Heart left ventricle (tissue), 13 donors: Measurements from ENCODE around the gene CEACAM8.

Source experiments
- POLR2A ChIP-seq, 2 donors: fragments of 450-650 bp; IDR thresholded peaks; one replicate each; pipeline ENCODE4 v1.6.1; 2017; ENCODE audit warnings: antibody characterized with exemption in 2 of 2, mild to moderate bottlenecking in 2 of 2, moderate library complexity in 2 of 2
- TF ChIP-seq, protein P1 (sequence below), 12 donors: fragments of 200-600 bp; sonication (generic) in 4 of 12; IDR thresholded peaks; one replicate each; pipeline versions ENCODE4 v1.5.0 to v1.8.0; 2018 to 2022; ENCODE audit warnings: antibody characterized with exemption in 12 of 12, mild to moderate bottlenecking in 5 of 12
- donor health status: ischemic (EF 13 %, LVEDD 7.1; RV severe dilation, severe dysfunction).
- donor health status: DM: no; HTN: yes; CAD: no.
- donor health status: DM: no; HTN: no; CAD: no.
- donor health status: ischemic (EF 25% LVEDD 6.9; RV normal size, moderate dysfunction).
- donor health status: ischemic (EF 25% LVEDD 5.7; RV mildly dilated, moderate dysfunction).
- donor health status: ischemic (EF 35%, LVEDD 5.7; RV mildly dilated, moderate dysfunction).
- donor health status: nonischemic (EF 11% LVEDD 7.7; RV severe dilation, severe dysfunction).
- donor health status: DM: yes; HTN: yes; CAD: no.
- donor health status: PGD.
- donor health status: ischemic (EF 29% LVEDD 5.4; RV normal size, mild dysfunction).
- donor health status: nonischemic (EF 23%, LVEDD 6.1; RV moderate dilation, normal function).

GRCh38 chr19:42534391-42534790, 60.3 kb downstream of the CEACAM8 start:
- TF ChIP-seq, protein P1, sequence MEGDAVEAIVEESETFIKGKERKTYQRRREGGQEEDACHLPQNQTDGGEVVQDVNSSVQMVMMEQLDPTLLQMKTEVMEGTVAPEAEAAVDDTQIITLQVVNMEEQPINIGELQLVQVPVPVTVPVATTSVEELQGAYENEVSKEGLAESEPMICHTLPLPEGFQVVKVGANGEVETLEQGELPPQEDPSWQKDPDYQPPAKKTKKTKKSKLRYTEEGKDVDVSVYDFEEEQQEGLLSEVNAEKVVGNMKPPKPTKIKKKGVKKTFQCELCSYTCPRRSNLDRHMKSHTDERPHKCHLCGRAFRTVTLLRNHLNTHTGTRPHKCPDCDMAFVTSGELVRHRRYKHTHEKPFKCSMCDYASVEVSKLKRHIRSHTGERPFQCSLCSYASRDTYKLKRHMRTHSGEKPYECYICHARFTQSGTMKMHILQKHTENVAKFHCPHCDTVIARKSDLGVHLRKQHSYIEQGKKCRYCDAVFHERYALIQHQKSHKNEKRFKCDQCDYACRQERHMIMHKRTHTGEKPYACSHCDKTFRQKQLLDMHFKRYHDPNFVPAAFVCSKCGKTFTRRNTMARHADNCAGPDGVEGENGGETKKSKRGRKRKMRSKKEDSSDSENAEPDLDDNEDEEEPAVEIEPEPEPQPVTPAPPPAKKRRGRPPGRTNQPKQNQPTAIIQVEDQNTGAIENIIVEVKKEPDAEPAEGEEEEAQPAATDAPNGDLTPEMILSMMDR (IDR thresholded peaks at IDR 0.05), result no peak
- no peak for TF ChIP-seq POLR2A (IDR thresholded peaks at IDR 0.05)
